GM12875 (cell line): ENCODE measurements around the gene HK1.

Source experiments
- H3K4me3 ChIP-seq: one replicate; pipeline ENCODE4 v1.5.1; 2011; ENCODE audit warnings: low read depth, low read length, control low read depth
- TF ChIP-seq, protein P1 (sequence below): IDR thresholded peaks from 2 replicates; pipeline ENCODE4 v1.5.1; 2011; ENCODE audit warnings: low read depth, mild to moderate bottlenecking, control low read depth, inconsistent platforms, low read length, moderate library complexity, borderline replicate concordance; ENCODE audit not compliant: insufficient read depth

The HK1 gene

DNA sequence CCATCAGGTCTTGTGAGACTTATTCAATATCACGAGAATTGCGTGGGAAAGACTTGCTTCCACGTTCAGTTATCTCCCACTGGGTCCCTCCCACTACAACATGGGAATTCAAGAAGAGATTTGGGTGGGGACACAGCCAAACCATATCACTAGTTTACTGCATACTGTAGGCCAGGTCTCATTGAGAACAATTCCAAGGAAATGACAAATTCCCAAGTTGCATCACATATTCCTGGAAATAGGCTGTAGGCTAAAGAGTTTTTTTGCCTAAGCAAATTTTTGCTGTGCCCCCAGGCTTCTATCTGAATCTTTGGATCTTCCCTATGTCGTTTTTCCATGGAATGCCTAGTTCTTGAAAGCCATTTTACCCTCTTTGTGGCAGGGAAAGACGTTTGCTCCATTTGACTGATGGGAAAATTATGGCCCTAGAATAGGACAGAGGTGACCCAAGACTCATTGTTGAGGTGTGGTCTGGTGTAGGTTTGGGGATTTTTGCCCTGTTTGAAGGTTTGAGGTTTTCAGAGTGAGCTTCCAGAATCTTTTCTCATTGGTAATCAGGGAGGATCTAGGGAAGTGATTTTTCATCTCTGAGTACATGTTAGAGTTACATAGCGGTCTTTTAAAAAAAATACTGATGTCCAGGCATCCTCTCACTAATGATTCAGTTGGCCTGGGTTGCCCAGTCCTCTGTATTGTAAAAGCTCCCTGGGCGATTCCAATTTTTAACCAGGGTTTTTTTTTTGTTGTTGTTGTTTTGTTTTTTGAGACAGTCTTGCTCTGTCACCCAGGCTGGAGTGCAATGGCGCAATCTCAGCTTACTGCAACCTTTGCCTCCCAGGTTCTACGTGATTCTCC lies 94.1 kb downstream of the HK1 start:
- TF ChIP-seq, protein P1, sequence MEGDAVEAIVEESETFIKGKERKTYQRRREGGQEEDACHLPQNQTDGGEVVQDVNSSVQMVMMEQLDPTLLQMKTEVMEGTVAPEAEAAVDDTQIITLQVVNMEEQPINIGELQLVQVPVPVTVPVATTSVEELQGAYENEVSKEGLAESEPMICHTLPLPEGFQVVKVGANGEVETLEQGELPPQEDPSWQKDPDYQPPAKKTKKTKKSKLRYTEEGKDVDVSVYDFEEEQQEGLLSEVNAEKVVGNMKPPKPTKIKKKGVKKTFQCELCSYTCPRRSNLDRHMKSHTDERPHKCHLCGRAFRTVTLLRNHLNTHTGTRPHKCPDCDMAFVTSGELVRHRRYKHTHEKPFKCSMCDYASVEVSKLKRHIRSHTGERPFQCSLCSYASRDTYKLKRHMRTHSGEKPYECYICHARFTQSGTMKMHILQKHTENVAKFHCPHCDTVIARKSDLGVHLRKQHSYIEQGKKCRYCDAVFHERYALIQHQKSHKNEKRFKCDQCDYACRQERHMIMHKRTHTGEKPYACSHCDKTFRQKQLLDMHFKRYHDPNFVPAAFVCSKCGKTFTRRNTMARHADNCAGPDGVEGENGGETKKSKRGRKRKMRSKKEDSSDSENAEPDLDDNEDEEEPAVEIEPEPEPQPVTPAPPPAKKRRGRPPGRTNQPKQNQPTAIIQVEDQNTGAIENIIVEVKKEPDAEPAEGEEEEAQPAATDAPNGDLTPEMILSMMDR, result no peak

DNA sequence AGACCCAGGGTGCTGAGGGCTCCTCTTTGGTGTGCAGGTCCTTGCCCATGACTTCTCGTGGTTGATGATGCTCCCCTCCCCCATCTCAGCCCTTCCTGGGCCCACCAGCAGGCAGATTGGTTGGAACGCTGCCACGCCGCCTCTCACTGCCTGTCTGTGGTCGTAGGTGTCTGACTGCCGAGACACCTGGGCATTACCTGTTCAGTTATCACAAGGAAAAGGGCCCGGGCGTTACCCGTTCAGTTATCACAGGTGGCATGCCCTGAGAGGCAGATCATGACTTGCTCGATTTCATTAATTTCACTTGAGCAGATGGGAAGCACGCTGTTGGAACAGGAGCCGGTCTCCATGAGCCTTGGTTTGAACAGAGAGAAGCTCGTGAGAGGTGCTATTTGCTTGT lies 95.9 kb downstream of the HK1 start:
- TF ChIP-seq, protein P1, result no peak
- H3K4me3 ChIP-seq, result no peak overlapping the region

More for the DNA sequence above, 94.1 kb downstream of the HK1 start:
- no peak overlapping the region for H3K4me3 ChIP-seq

DNA sequence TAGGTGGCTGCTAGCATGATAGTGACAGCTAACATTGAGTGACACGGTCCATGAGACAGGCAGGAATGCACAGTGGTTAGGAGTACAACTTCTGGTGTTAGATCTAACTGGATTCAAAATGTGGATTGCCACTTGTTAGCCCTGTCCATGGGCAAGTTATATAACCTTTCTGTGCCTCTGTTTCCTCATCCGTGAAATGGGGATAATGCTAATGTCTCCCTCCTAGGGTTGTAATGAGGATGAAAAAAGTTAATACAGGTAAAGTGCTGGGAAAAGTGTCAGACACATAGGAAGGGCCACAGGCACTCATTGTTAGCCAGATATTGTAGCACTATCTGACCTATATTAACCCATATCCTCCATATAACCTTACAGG lies 96.6 kb downstream of the HK1 start:
- TF ChIP-seq, protein P1, result no peak
- H3K4me3 ChIP-seq, result no peak overlapping the region

DNA sequence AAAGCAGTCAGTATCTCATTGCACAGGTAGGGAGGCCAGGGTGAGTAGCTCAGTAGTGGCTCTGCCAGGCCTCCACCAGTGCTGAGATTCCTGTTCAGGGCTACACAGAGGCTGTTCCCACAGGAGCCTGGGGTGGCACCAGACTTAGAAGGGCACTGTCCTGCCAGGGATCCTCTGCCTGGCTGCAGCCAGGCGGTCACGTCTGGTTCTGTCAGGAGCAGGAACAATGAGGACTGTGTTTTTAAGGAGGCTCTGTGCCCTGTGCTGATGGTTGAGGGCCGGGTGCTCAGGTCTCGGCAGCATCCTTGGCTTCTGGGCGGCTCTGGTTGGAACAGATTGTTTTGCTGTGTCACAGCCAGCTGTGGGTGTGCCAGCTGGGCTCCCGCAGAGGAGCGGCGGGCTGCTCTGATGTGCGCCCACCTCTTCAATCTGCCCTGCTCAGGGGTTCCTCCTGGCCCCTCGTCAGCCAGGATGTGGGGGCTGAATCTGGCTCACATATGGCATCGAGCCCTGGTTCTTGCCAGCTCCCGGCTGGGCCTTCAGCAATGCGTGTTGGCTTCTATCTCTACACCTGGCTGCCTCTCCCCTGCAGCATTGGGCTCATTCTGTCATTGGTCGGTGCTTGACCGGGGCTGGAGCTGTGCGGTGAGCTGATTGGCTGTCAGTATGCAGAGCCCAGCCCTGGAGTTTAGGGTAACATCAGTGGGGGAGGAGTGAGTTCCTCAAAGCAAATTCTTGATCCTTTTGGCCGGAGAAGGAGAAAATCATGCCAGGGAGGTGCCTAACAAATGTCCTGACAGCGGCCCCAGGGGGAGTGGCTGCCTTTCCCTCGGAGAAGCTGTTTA lies 97.2 kb downstream of the HK1 start:
- TF ChIP-seq, protein P1, result no peak
- no peak overlapping the region for H3K4me3 ChIP-seq

DNA sequence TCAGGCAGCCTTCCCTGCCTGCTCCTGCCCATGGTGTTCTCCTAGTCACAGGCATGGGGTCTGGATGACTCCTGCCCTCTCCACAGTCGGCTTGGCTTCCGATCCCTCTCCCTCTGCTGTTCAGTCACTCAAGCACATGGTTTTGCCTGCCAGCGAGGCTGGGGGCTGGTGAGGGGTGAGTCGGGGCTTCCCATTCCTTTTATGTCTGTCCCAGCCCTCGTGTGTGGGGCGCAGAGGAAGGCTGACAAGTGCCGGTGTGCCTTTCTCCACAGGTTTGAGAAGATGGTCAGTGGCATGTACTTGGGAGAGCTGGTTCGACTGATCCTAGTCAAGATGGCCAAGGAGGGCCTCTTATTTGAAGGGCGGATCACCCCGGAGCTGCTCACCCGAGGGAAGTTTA lies 98.4 kb downstream of the HK1 start:
- H3K4me3 ChIP-seq, result no peak overlapping the region
- TF ChIP-seq, protein P1, result no peak

DNA sequence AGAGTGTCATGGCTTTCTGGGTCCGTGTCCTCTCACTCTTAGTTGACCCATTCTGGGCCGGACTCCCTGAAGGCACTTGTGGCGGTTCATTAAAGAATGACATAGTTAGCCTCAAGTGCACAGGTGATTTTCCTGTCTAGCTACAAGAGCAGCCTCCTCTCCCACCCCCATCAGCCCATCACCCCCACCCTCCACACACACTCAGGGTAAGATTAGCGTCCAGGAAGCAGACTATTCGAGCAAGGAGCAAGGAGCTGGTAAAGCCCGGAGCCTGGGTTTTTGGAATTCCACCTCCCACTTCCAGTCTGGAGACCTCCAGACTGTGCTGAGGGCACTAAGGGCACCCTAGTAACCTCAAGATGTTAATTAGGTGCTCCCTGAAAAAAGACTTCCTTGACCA lies 98.9 kb downstream of the HK1 start:
- H3K4me3 ChIP-seq, result no peak overlapping the region
- TF ChIP-seq, protein P1, result no peak
